Memory B cell (primary cell): ENCODE results near the gene DCAF4L1.

Source experiments
- ATAC-seq: fragments of 150-1000 bp; cut with Tn5 transposase; 2 replicates; pipeline ENCODE4 v1.10.0; 2021; ENCODE audit warnings: low read depth, mild to moderate bottlenecking, moderate library complexity
- DNase-seq, 2 donors: peaks; one replicate each; pipeline ENCODE4 v3.0.0; 2022; ENCODE audit warnings: low spot score in 2 of 2
- H3K27ac Mint-ChIP-seq: one replicate; pipeline ENCODE4 v1.8.0; 2022; ENCODE audit warnings: mild to moderate bottlenecking, moderate library complexity, mixed read lengths
- H3K27me3 Mint-ChIP-seq: one replicate; pipeline ENCODE4 v1.8.0; 2022; ENCODE audit warnings: mixed read lengths
- H3K36me3 Mint-ChIP-seq: one replicate; pipeline ENCODE4 v1.8.0; 2022; ENCODE audit warnings: mild to moderate bottlenecking, mixed read lengths
- H3K4me1 Mint-ChIP-seq: one replicate; pipeline ENCODE4 v1.8.0; 2022; ENCODE audit warnings: mixed read lengths
- H3K4me3 Mint-ChIP-seq: one replicate; pipeline ENCODE4 v1.8.0; 2022; ENCODE audit warnings: mild to moderate bottlenecking, moderate library complexity, mixed read lengths
- H3K9me3 Mint-ChIP-seq: one replicate; pipeline ENCODE4 v1.8.0; 2022; ENCODE audit warnings: mixed read lengths

The DCAF4L1 gene

DNA sequence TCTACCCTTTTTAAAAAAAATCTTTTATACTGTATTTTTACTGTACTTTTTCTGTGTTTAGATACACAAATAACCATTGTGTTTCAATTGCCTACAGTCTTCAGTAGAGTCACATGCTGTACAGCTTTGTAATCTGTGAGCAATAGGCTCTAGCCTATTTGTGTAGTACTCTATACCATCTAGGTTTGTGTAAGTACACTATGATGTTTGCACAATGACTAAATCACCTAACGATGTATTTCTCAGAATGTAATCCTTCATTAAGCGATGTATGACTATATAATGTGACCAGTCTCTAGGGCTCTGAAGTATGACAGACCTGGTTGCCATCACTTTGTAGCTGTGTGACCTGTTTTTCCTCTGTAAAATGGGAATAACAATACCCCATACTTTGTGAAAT is 14.2 kb upstream of the DCAF4L1 start:
- ATAC-seq (no peak), DNase-seq (no peak)
- no peaks in the 10 kb centered on the region for H3K27me3 Mint-ChIP-seq
- peaks cover 16% of the 10 kb centered on the region for H3K9me3 Mint-ChIP-seq
- H3K4me1 Mint-ChIP-seq = no peaks in the 10 kb centered on the region
- H3K4me3 Mint-ChIP-seq = no peak overlapping the region
- H3K27ac Mint-ChIP-seq = no peak overlapping the region
- H3K36me3 Mint-ChIP-seq = peaks cover 8% of the 10 kb centered on the region

DNA sequence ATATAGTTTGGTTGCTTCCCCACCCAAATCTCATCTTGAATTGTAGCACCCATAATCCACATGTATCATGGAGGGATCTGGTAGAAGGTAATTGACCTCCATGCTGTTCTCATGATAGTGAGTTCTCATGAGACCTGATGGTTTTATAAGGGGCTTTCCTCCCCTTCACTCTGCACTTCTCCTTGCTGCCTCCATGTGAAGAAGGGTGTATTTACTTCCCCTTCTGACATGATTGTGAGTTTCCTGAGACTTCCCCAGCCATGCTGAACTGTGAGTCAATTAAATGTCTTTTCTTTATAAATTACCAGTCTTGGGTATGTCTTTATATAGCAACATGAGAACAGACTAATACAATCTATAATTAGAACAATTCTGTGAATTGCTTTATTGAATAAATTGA is 11.9 kb upstream of the DCAF4L1 start:
- no peak overlapping the region for H3K27ac Mint-ChIP-seq
- peak; percentile 37 for ATAC-seq

GRCh38 chr4:41975341-41975740 is 6.2 kb upstream of the DCAF4L1 start:
- ATAC-seq = no peak
- Mint-ChIP-seq H3K9me3 (peaks cover 5% of the 10 kb centered on the region), H3K27me3 (peaks cover 2% of the 10 kb centered on the region), H3K27ac (no peak overlapping the region), H3K36me3 (no peaks in the 10 kb centered on the region), H3K4me3 (no peak overlapping the region), H3K4me1 (no peaks in the 10 kb centered on the region)
- DNase-seq = no peak

More for the DNA sequence above, 11.9 kb upstream of the DCAF4L1 start:
- H3K36me3 Mint-ChIP-seq = peaks cover 8% of the 10 kb centered on the region
- no peaks in the 10 kb centered on the region for H3K27me3 Mint-ChIP-seq
- H3K4me1 Mint-ChIP-seq = no peaks in the 10 kb centered on the region
- H3K9me3 Mint-ChIP-seq = peaks cover 17% of the 10 kb centered on the region
- DNase-seq = no peak
- H3K4me3 Mint-ChIP-seq = no peak overlapping the region

GRCh38 chr4:41976775-41977516 is 4.6 kb upstream of the DCAF4L1 start:
- Mint-ChIP-seq H3K27me3 (peaks cover 2% of the 10 kb centered on the region), H3K9me3 (peaks cover 5% of the 10 kb centered on the region), H3K27ac (no peak overlapping the region), H3K4me1 (no peaks in the 10 kb centered on the region), H3K36me3 (no peaks in the 10 kb centered on the region), H3K4me3 (no peak overlapping the region)
- ATAC-seq (no peak), DNase-seq (no peak)

DNA sequence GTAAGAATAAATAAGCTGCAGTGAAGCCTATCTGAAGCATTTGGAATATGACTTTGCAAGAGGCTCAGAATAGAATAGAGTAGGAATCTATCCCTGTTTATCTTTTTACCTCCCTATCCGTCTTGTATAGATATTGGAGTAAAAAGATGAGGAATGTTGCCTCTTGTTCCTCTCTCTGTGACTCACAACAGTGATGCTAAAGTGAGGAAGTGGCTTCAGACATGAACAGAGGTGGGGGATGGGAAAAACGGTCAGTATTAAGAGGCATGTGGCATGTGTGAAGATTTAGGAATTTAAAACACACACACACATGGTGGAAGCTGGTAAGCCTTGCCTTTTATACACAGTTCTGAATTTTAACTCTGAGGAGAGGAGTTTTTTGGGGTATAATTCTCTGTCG is 3.8 kb upstream of the DCAF4L1 start:
- Mint-ChIP-seq H3K36me3 (no peaks in the 10 kb centered on the region), H3K4me1 (no peaks in the 10 kb centered on the region), H3K9me3 (no peaks in the 10 kb centered on the region), H3K27ac (no peak overlapping the region), H3K27me3 (peaks cover 2% of the 10 kb centered on the region), H3K4me3 (no peak overlapping the region)
- ATAC-seq = no peak
- DNase-seq = no peak

DNA sequence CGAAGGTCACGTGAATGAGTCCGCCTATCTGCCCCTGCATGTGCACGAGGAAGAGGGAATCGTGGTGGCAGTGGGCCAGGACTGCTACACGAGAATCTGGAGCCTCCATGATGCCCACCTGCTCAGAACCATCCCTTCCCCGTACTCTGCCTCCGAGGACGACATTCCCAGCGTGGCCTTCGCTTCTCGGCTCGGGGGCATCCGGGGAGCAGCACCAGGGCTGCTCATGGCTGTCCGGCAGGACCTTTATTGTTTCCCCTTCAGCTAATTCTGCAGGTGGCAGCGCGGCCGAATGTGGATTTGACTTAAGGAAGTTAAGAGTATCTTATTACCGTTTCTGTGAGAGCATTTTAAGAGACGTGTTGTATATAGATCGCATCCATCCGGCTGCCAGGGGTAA is 1.2 kb downstream of the DCAF4L1 start:
- H3K27me3 Mint-ChIP-seq = peaks cover 2% of the 10 kb centered on the region
- no peaks in the 10 kb centered on the region for H3K4me1 Mint-ChIP-seq
- H3K9me3 Mint-ChIP-seq = no peaks in the 10 kb centered on the region
- no peak overlapping the region for H3K4me3 Mint-ChIP-seq
- ATAC-seq (no peak), DNase-seq (no peak)
- no peaks in the 10 kb centered on the region for H3K36me3 Mint-ChIP-seq
- H3K27ac Mint-ChIP-seq = no peak overlapping the region

DNA sequence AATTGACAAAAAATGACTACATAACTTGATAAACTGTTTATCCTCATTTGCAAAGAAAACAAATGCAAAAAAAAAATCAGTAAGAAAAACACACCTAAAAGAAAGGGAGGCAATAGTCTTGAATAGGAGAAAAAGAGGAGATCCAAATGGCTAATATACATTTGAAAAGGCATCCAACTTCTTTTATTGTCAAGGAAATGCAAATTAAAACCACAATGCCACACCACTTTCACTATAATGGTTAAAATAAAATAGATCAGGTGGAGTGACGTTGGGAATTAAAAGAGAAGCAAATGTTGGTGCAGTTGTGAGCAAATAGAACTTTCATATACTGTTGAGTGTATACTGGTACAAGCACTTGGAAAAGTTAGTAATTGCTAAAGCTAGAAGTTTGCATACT is 3.6 kb downstream of the DCAF4L1 start:
- H3K9me3 Mint-ChIP-seq = no peaks in the 10 kb centered on the region

GRCh38 chr4:41989994-41990364 is 8.4 kb downstream of the DCAF4L1 start:
- Mint-ChIP-seq H3K36me3 (no peaks in the 10 kb centered on the region), H3K4me3 (peak overlapping the region; percentile 98), H3K27ac (peak overlapping the region; percentile 94), H3K9me3 (no peaks in the 10 kb centered on the region), H3K4me1 (peaks cover 4% of the 10 kb centered on the region), H3K27me3 (no peaks in the 10 kb centered on the region)
- ATAC-seq (peak; percentile 11), DNase-seq (no peak)

More for the DNA sequence above, 3.6 kb downstream of the DCAF4L1 start:
- H3K4me3 Mint-ChIP-seq = no peak overlapping the region
- H3K4me1 Mint-ChIP-seq = peaks cover 4% of the 10 kb centered on the region
- ATAC-seq (no peak), DNase-seq (no peak)
- H3K27ac Mint-ChIP-seq = no peak overlapping the region
- H3K36me3 Mint-ChIP-seq = no peaks in the 10 kb centered on the region
- H3K27me3 Mint-ChIP-seq = no peaks in the 10 kb centered on the region

- peak; percentile 90 to 91 for DNase-seq
- peak within 1 kb of the TSS; percentile 94 for H3K27ac Mint-ChIP-seq
- H3K9me3 Mint-ChIP-seq = no peaks in the 10 kb centered on the region
- H3K27me3 Mint-ChIP-seq = no peaks in the 10 kb centered on the region
- H3K4me3 Mint-ChIP-seq = peak within 1 kb of the TSS; percentile 98
- H3K4me1 Mint-ChIP-seq = peaks cover 6% of the 10 kb centered on the region
- ATAC-seq = peak; percentile 95
- no peaks in the 10 kb centered on the region for H3K36me3 Mint-ChIP-seq
These were observed 9.0 kb downstream of the DCAF4L1 start, which contains the start of gene SLC30A9 for GRCh38 chr4:41990365-41991111. TSS of gene SLC30A9 (plus strand) at chr4:41990530. CDS start at chr4:41990652, 122 bp downstream.

- no peaks in the 10 kb centered on the region for H3K36me3 Mint-ChIP-seq
- no peak overlapping the region for H3K4me3 Mint-ChIP-seq
- H3K4me1 Mint-ChIP-seq = peaks cover 6% of the 10 kb centered on the region
- no peak for DNase-seq
- no peak for ATAC-seq
- no peaks in the 10 kb centered on the region for H3K9me3 Mint-ChIP-seq
- no peaks in the 10 kb centered on the region for H3K27me3 Mint-ChIP-seq
- no peak overlapping the region for H3K27ac Mint-ChIP-seq
These were observed 10.6 kb downstream of the DCAF4L1 start for GRCh38 chr4:41991916-41992767.

DNA sequence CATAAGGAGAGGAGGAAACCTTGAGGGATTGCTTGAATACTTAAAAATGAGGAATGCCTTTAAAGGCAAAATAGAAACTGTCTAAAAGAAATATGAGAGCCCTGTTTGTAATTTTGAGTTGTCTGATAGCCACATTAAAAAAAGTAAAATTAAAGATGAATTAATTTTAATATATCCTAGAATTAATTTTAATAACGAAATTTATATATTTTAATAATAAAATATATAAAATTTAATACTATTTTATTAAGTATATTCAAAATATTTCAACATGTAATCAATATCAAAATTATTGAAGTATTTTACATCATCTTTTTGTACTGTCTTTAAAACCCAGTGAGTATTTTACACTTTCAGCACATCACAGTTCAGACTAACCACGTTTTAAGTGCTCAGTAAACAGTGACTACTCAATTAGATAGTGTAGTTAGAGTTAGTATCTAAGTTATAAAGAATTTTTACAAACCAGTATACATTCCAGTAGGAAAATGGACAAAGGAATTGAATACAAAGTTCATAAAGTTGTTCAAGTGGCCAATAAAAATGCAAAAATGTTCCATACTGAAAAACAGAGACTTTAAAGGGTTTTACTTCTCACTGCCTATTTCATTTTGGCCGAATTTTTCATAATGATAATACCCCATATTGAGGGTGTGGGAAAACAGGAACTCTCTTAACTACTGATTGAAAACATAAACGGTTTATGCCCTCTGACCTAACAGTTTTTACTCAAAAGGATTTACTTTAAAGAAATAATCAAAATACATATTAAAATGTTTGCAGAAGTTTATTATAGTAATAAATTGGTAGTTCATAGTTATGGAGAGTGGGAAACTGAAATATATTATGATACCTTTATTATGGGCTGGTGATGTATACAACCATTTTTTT is 11.7 kb downstream of the DCAF4L1 start:
- Mint-ChIP-seq H3K36me3 (peaks cover 3% of the 10 kb centered on the region), H3K9me3 (no peaks in the 10 kb centered on the region), H3K27me3 (no peaks in the 10 kb centered on the region), H3K27ac (no peak overlapping the region), H3K4me3 (no peak overlapping the region), H3K4me1 (peaks cover 9% of the 10 kb centered on the region)
- no peak for ATAC-seq
- DNase-seq = no peak

DNA sequence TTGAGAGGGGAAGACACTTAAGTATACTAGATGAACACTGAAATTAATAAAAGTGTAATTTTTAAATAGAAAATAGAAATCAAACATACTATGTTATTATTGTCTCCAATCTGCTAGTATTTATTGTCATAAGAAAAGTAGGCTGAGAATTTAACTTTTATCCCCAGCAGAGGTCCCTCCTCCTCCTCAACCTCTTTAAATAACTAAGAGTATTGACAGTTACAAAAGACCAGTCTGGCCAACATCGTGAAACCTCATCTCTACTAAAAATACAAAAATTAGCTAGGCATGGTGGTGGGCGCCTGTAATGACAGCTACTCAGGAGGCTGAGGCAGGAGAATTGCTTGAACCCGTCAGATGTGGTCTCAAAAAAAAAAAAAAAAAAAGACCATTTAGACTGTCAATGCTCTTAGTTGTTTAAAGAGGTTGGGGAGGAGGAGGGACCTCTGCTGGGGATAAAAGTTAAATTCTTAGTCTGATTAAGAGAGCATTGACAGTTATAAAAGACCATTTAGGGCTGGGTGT is 13.0 kb downstream of the DCAF4L1 start:
- H3K36me3 Mint-ChIP-seq = peaks cover 3% of the 10 kb centered on the region
- H3K4me3 Mint-ChIP-seq = no peak overlapping the region
- ATAC-seq = no peak
- no peak for DNase-seq
- no peaks in the 10 kb centered on the region for H3K9me3 Mint-ChIP-seq
- no peaks in the 10 kb centered on the region for H3K27me3 Mint-ChIP-seq
- no peak overlapping the region for H3K27ac Mint-ChIP-seq
- peaks cover 8% of the 10 kb centered on the region for H3K4me1 Mint-ChIP-seq

DNA sequence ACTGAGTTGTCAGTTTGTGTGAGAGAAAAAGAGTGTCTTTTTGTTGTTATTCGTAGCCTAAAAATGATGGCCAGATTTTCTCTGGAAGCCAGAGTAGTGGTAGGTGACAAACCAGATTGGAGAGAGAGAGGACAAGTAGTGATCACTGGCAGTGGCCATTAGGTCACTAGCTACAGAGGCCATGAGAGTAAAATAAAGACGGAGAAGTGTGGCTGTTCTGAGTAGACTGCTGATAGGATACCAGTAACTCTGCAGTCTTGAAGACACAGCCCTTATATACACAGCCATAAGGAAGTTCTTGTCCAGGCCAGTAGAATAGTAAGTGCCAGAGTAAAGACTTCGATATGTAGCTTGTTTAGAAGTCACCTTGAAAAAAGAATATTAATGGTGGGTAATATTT is 16.5 kb downstream of the DCAF4L1 start:
- peaks cover 10% of the 10 kb centered on the region for H3K36me3 Mint-ChIP-seq
- no peak overlapping the region for H3K27ac Mint-ChIP-seq
- H3K4me3 Mint-ChIP-seq = no peak overlapping the region
- no peaks in the 10 kb centered on the region for H3K9me3 Mint-ChIP-seq
- DNase-seq (no peak), ATAC-seq (no peak)
- no peaks in the 10 kb centered on the region for H3K27me3 Mint-ChIP-seq
- H3K4me1 Mint-ChIP-seq = peaks cover 8% of the 10 kb centered on the region
